Neuronal stem cell (in vitro differentiated cells): Measurements from ENCODE around the gene MEIG1. TPM values are rescaled to one million over a fixed set of nuclear protein-coding genes. Genes with fewer than 3 reads are reported as not detected.
A peak's percentile ranks its signal among the peaks of the same experiment; 100 is the strongest.

Experiments
- DNase-seq: peaks from one replicate; pipeline ENCODE4 v3.0.0-alpha.2; 2013; ENCODE audit warnings: low spot score
- H2AFZ ChIP-seq: one replicate; pipeline ENCODE4 v1.6.1; 2013; ENCODE audit warnings: mild to moderate bottlenecking, low read length, inconsistent platforms
- H2AK5ac ChIP-seq: 2 replicates; pipeline ENCODE4 v1.6.1; 2013; ENCODE audit warnings: low read depth, mild to moderate bottlenecking, inconsistent platforms, low read length, moderate library complexity, mixed read lengths
- H2BK120ac ChIP-seq: 2 replicates; pipeline ENCODE4 v1.6.1; 2013; ENCODE audit warnings: low read depth, mild to moderate bottlenecking, inconsistent platforms, low read length, moderate library complexity, mixed read lengths
- H2BK12ac ChIP-seq: one replicate; pipeline ENCODE4 v1.6.1; 2013; ENCODE audit warnings: low read length, inconsistent platforms
- H2BK15ac ChIP-seq: 2 replicates; pipeline ENCODE4 v1.6.1; 2013; ENCODE audit warnings: mild to moderate bottlenecking, low read length, inconsistent platforms, mixed read lengths
- H2BK5ac ChIP-seq: one replicate; pipeline ENCODE4 v1.6.1; 2013; ENCODE audit warnings: inconsistent platforms, mild to moderate bottlenecking, low read length, moderate library complexity
- H3K14ac ChIP-seq: one replicate; pipeline ENCODE4 v1.6.1; 2013; ENCODE audit warnings: low read length, inconsistent platforms
- H3K18ac ChIP-seq: 2 replicates; pipeline ENCODE4 v1.6.1; 2013; ENCODE audit warnings: low read length, inconsistent platforms
- H3K23ac ChIP-seq: 2 replicates; pipeline ENCODE4 v1.6.1; 2013; ENCODE audit warnings: low read depth, mild to moderate bottlenecking, mixed read lengths, low read length, inconsistent platforms; ENCODE audit not compliant: poor library complexity
- H3K27ac ChIP-seq: replicated peaks from 3 replicates; pipeline ENCODE4 v1.5.1; 2013; ENCODE audit warnings: low read length, inconsistent platforms
- H3K27me3 ChIP-seq, 3 experiments: 2 replicates each; pipeline ENCODE4 v1.6.1; 2013; ENCODE audit warnings: low read length in 3 of 3, mild to moderate bottlenecking in 2 of 3, inconsistent platforms in 1 of 3, low read depth in 1 of 3, mixed read lengths in 1 of 3, moderate library complexity in 1 of 3; ENCODE audit not compliant: control insufficient read depth in 3 of 3, insufficient read depth in 3 of 3
- H3K36me3 ChIP-seq, 2 donors: replicated peaks in 1 of 2; 2 replicates each; pipeline ENCODE4 v1.6.1; 2013; ENCODE audit warnings: low read length in 2 of 2; ENCODE audit not compliant: control insufficient read depth in 2 of 2, insufficient read depth in 2 of 2
- H3K4ac ChIP-seq: 2 replicates; pipeline ENCODE4 v1.6.1; 2013; ENCODE audit warnings: inconsistent platforms, mild to moderate bottlenecking, low read length, moderate library complexity
- H3K4me1 ChIP-seq, 2 donors: 1 replicate in 1 of 2; 2 replicates in 1 of 2; pipeline ENCODE4 v1.6.1; 2013; ENCODE audit warnings: low read length in 2 of 2, low read depth in 1 of 2; ENCODE audit not compliant: control insufficient read depth in 2 of 2, insufficient read depth in 1 of 2
- H3K4me2 ChIP-seq: one replicate; pipeline ENCODE4 v1.6.1; 2013; ENCODE audit warnings: mild to moderate bottlenecking, low read length, inconsistent platforms; ENCODE audit not compliant: insufficient read depth, poor library complexity, severe bottlenecking
- H3K4me3 ChIP-seq, 2 donors: 2 replicates each; pipeline ENCODE4 v1.5.1; 2013; ENCODE audit warnings: low read length in 2 of 2, mild to moderate bottlenecking in 2 of 2, inconsistent platforms in 1 of 2, moderate library complexity in 1 of 2
- H3K79me1 ChIP-seq: one replicate; pipeline ENCODE4 v1.6.1; 2013; ENCODE audit warnings: low read depth, mild to moderate bottlenecking, inconsistent platforms, low read length, moderate library complexity
- H3K9ac ChIP-seq: one replicate; pipeline ENCODE4 v1.6.1; 2013; ENCODE audit warnings: mild to moderate bottlenecking, low read depth, low read length, inconsistent platforms; ENCODE audit not compliant: poor library complexity
- H3K9me3 ChIP-seq, 2 donors: replicated peaks in 1 of 2; 2 replicates each; pipeline versions ENCODE3 to v1.6.1; 2013; ENCODE audit warnings: low read length in 2 of 2, mild to moderate bottlenecking in 2 of 2, inconsistent platforms in 1 of 2, low read depth in 1 of 2, mixed read lengths in 1 of 2, moderate library complexity in 1 of 2; ENCODE audit not compliant: control insufficient read depth in 2 of 2, insufficient read depth in 1 of 2
- H4K8ac ChIP-seq: one replicate; pipeline ENCODE4 v1.6.1; 2013; ENCODE audit warnings: low read depth, mild to moderate bottlenecking, inconsistent platforms, low read length, moderate library complexity
- H4K91ac ChIP-seq: one replicate; pipeline ENCODE4 v1.6.1; 2013; ENCODE audit warnings: low read length, low read depth, mild to moderate bottlenecking, inconsistent platforms; ENCODE audit not compliant: poor library complexity
- WGBS, 2 donors: extraction: QIAGEN DNeasy Blood & Tissue Kit; methylation state at CpG; one replicate each; pipeline ENCODE4 v1.1.7; 2013; ENCODE audit warnings: missing lambda C conversion rate in 2 of 2, mixed read lengths in 1 of 2; ENCODE audit not compliant: insufficient read length in 2 of 2, insufficient replicate concordance in 1 of 2; ENCODE audit errors: extremely low coverage in 2 of 2; 5-methylcytosine and 5-hydroxymethylcytosine counted together
- polyA plus RNA-seq, 2 experiments: library from polyadenylated mRNA; stranded (reverse); fragments of 200-250 nt; gene quantifications; one replicate each; pipeline ENCODE4 v1.2.3, GENCODE V29; 2013

MEIG1 gene
- polyA plus RNA-seq (2013, experiment 1 of 2), result 1.8 TPM
- 1.8 TPM for polyA plus RNA-seq (2013, experiment 2 of 2)

GRCh38 chr10:14959221-14960057 is at the start of gene MEIG1:
Gene MEIG1, plus strand, starts transcription at chr10:14959388. Its CDS starts 7,081 bp downstream, at chr10:14966469.
- no peaks in the 10 kb centered on the region for H3K9me3 ChIP-seq
- no peak within 1 kb of the TSS for H2BK12ac ChIP-seq
- no CpG with 5 or more reads among the region's 60 CpGs for WGBS, 2 donors
- no peak within 1 kb of the TSS for H4K91ac ChIP-seq
- peaks cover 2% of the 10 kb centered on the region in 2 donors for H3K4me1 ChIP-seq
- no peak within 1 kb of the TSS for H2BK120ac ChIP-seq
- no peak within 1 kb of the TSS for H3K4ac ChIP-seq
- peak; percentile 92 for DNase-seq
- H3K14ac ChIP-seq, result no peak within 1 kb of the TSS
- no peaks in the 10 kb centered on the region for H3K36me3 ChIP-seq
- peak within 1 kb of the TSS; percentile 97 for H2BK5ac ChIP-seq
- no peak within 1 kb of the TSS for H2BK15ac ChIP-seq
- H3K27me3 ChIP-seq, result no peaks in the 10 kb centered on the region
- peak within 1 kb of the TSS; percentile 77 to 92 for H3K4me3 ChIP-seq
- peak within 1 kb of the TSS; percentile 69 for H3K4me2 ChIP-seq
- peak within 1 kb of the TSS; percentile 98 for H3K18ac ChIP-seq
- peak within 1 kb of the TSS; percentile 94 for H3K9ac ChIP-seq
- H3K79me1 ChIP-seq, result no peaks in the 10 kb centered on the region
- peak within 1 kb of the TSS; percentile 98 for H3K27ac ChIP-seq
- no peak within 1 kb of the TSS for H4K8ac ChIP-seq
- no peak within 1 kb of the TSS for H2AK5ac ChIP-seq
- H3K23ac ChIP-seq, result peak within 1 kb of the TSS; percentile 80
- H2AFZ ChIP-seq, result peak within 1 kb of the TSS; percentile 98

DNA sequence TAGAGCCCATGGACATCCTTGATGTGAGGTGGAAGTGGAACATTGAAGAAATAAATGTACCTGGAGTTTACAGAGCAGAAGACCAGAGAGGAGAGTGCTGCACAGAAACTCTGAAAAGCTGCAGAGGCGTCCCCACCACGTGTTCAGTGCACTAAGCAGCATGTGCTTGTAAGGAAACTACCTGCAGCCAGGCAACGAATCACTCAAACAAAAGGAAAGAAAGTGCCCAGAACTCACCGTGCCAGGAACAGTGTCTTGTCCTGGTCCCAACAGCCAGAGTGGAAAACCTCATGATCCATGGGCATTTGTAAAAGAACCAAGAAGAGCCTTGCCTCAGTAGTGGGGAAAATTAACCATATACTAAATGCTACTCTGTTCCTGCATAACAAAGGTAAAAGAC is 48.2 kb upstream of the MEIG1 start:
- no peak overlapping the region for H2BK12ac ChIP-seq
- H2AK5ac ChIP-seq, result no peak overlapping the region
- H3K23ac ChIP-seq, result no peak overlapping the region
- WGBS, 2 donors, result no CpG with 5 or more reads among the region's 4 CpGs
- H3K4me2 ChIP-seq, result no peak overlapping the region
- H3K14ac ChIP-seq, result no peak overlapping the region
- no peaks in the 10 kb centered on the region for H3K4me1 ChIP-seq
- H2BK5ac ChIP-seq, result no peak overlapping the region
- H3K9me3 ChIP-seq, result peaks cover 18 to 48% of the 10 kb centered on the region in 2 donors
- H2BK15ac ChIP-seq, result no peak overlapping the region
- H3K79me1 ChIP-seq, result no peaks in the 10 kb centered on the region
- H3K27me3 ChIP-seq, result no peaks in the 10 kb centered on the region
- H3K18ac ChIP-seq, result no peak overlapping the region
- no peak overlapping the region for H4K91ac ChIP-seq
- no peak overlapping the region for H4K8ac ChIP-seq
- no peak overlapping the region for H3K27ac ChIP-seq
- H3K4me3 ChIP-seq, result no peak overlapping the region
- no peak overlapping the region for H3K4ac ChIP-seq
- no peak for DNase-seq
- H3K9ac ChIP-seq, result no peak overlapping the region
- no peak overlapping the region for H2BK120ac ChIP-seq
- H2AFZ ChIP-seq, result no peak overlapping the region
- H3K36me3 ChIP-seq, result peaks cover 23 to 94% of the 10 kb centered on the region in 2 donors

- H2BK12ac ChIP-seq, result no peak overlapping the region
- no peaks in the 10 kb centered on the region for H3K79me1 ChIP-seq
- H3K36me3 ChIP-seq, result peaks cover 22 to 94% of the 10 kb centered on the region in 2 donors
- H3K27ac ChIP-seq, result no peak overlapping the region
- no peak overlapping the region for H3K4me3 ChIP-seq
- no peak overlapping the region for H2BK15ac ChIP-seq
- H4K8ac ChIP-seq, result no peak overlapping the region
- no peak overlapping the region for H4K91ac ChIP-seq
- no CpG with 5 or more reads among the region's 3 CpGs for WGBS, 2 donors
- H3K4me2 ChIP-seq, result no peak overlapping the region
- H3K14ac ChIP-seq, result no peak overlapping the region
- DNase-seq, result no peak
- H3K27me3 ChIP-seq, result no peaks in the 10 kb centered on the region
- no peak overlapping the region for H3K4ac ChIP-seq
- H2BK5ac ChIP-seq, result no peak overlapping the region
- H2BK120ac ChIP-seq, result no peak overlapping the region
- no peaks in the 10 kb centered on the region for H3K4me1 ChIP-seq
- no peak overlapping the region for H2AK5ac ChIP-seq
- no peak overlapping the region for H2AFZ ChIP-seq
- H3K18ac ChIP-seq, result no peak overlapping the region
- peaks cover 19 to 43% of the 10 kb centered on the region in 2 donors for H3K9me3 ChIP-seq
- H3K23ac ChIP-seq, result no peak overlapping the region
- no peak overlapping the region for H3K9ac ChIP-seq
Observed at GRCh38 chr10:14911801-14912200, 47.4 kb upstream of the MEIG1 start.

DNA sequence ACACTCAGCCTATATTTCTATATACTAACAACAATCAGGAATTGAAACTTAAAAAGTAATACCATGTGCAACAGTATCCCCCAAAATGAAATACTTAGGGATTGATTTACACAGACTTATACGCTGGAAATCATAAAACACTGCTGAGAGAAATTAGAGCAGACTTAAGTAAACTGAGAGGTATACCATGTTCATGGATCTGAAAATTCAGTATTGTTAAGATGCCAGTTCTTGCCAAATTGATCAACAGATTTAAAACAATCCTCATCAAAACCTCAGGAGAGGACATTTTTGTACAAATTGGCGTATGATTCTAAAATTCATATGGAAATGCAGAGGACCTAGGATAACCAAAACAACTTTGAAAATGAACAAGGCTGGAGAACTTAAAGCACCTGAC is 42.6 kb upstream of the MEIG1 start:
- no peak overlapping the region for H3K18ac ChIP-seq
- no peak overlapping the region for H4K91ac ChIP-seq
- no peak overlapping the region for H3K4ac ChIP-seq
- H3K27ac ChIP-seq, result no peak overlapping the region
- H3K4me2 ChIP-seq, result no peak overlapping the region
- no peak overlapping the region for H3K4me3 ChIP-seq
- H2BK15ac ChIP-seq, result no peak overlapping the region
- H2BK120ac ChIP-seq, result no peak overlapping the region
- H3K27me3 ChIP-seq, result peaks cover 0 to 2% (median 0%) of the 10 kb centered on the region in 3 experiments
- H2AFZ ChIP-seq, result no peak overlapping the region
- no CpG with 5 or more reads among the region's 2 CpGs for WGBS, 2 donors
- H3K14ac ChIP-seq, result no peak overlapping the region
- no peak overlapping the region for H2BK5ac ChIP-seq
- H4K8ac ChIP-seq, result no peak overlapping the region
- H3K4me1 ChIP-seq, result no peaks in the 10 kb centered on the region
- H3K23ac ChIP-seq, result no peak overlapping the region
- peaks cover 8 to 34% of the 10 kb centered on the region in 2 donors for H3K9me3 ChIP-seq
- H3K79me1 ChIP-seq, result no peaks in the 10 kb centered on the region
- DNase-seq, result no peak
- no peak overlapping the region for H2BK12ac ChIP-seq
- no peak overlapping the region for H3K9ac ChIP-seq
- no peak overlapping the region for H2AK5ac ChIP-seq
- H3K36me3 ChIP-seq, result peaks cover 11 to 93% of the 10 kb centered on the region in 2 donors
